Breast epithelium (tissue), 4 donors: ENCODE data around the gene GALNT7. TPM values are rescaled to one million over a fixed set of nuclear protein-coding genes. Genes with fewer than 3 reads are reported as not detected.

ENCODE experiments used
- DNase-seq, 2 donors: peaks; one replicate each; pipeline ENCODE4 v3.0.0-alpha.2; 2019; ENCODE audit warnings: low spot score in 2 of 2
- H3K27ac ChIP-seq, 2 donors: fragments of 200-600 bp; sonication (generic) in 1 of 2; one replicate each; pipeline ENCODE4 v1.5.1; 2016 to 2019; ENCODE audit warnings: mild to moderate bottlenecking in 1 of 2
- H3K27me3 ChIP-seq, 2 donors: fragments of 200-600 bp; sonication (generic) in 1 of 2; one replicate each; pipeline versions ENCODE4 v1.5.1 to v1.6.0; 2017 to 2019; ENCODE audit warnings: control low read depth in 1 of 2, mild to moderate bottlenecking in 1 of 2
- H3K36me3 ChIP-seq: fragments of 200-600 bp; one replicate; pipeline ENCODE4 v1.5.1; 2019
- H3K4me1 ChIP-seq, 2 donors: fragments of 200-600 bp; sonication (generic); one replicate each; pipeline ENCODE4 v1.5.1; 2016 to 2019; ENCODE audit warnings: control low read depth in 1 of 2
- H3K4me3 ChIP-seq, 3 donors: fragments of 200-600 bp; sonication (generic); 1 replicate in 2 of 3; 2 replicates in 1 of 3; pipeline ENCODE4 v1.5.1; 2016 to 2019; ENCODE audit warnings: mild to moderate bottlenecking in 3 of 3, moderate library complexity in 2 of 3
- H3K9me3 ChIP-seq, 2 donors: fragments of 200-600 bp; sonication (generic) in 1 of 2; one replicate each; pipeline ENCODE4 v1.5.1; 2016 to 2019; ENCODE audit warnings: control low read depth in 1 of 2
- CTCF ChIP-seq, 3 donors: fragments of 450-650 bp; IDR thresholded peaks; one replicate each; pipeline ENCODE4 v1.5.1; 2016 to 2017; ENCODE audit warnings: antibody characterized with exemption in 3 of 3, mild to moderate bottlenecking in 3 of 3, moderate library complexity in 3 of 3
- POLR2A ChIP-seq: fragments of 450-650 bp; IDR thresholded peaks from one replicate; pipeline ENCODE4 v1.6.1; 2016; ENCODE audit warnings: antibody characterized with exemption, mild to moderate bottlenecking, moderate library complexity
- POLR2AphosphoS5 ChIP-seq, 3 donors: sonication (generic); formaldehyde crosslinking; IDR thresholded peaks; one replicate each; pipeline ENCODE4 v1.6.1; 2017; ENCODE audit warnings: antibody characterized with exemption in 3 of 3
- intact Hi-C: fragments of 100-400 bp; cut with DNase I; formaldehyde crosslinking; loops from one replicate; pipeline ENCODE4 v1.15.1; 2023; ENCODE audit warnings: low total_unique reads
- total RNA-seq, 3 donors: library from RNA; depleted of rRNA; stranded (reverse); fragments of >200 nt; gene quantifications; one replicate each; pipeline ENCODE4 v1.1.0, GENCODE V29; 2016

GALNT7 gene
- total RNA-seq, 3 donors from 2014 or later = 10.7 to 67.2 (median 52.2) TPM

DNA sequence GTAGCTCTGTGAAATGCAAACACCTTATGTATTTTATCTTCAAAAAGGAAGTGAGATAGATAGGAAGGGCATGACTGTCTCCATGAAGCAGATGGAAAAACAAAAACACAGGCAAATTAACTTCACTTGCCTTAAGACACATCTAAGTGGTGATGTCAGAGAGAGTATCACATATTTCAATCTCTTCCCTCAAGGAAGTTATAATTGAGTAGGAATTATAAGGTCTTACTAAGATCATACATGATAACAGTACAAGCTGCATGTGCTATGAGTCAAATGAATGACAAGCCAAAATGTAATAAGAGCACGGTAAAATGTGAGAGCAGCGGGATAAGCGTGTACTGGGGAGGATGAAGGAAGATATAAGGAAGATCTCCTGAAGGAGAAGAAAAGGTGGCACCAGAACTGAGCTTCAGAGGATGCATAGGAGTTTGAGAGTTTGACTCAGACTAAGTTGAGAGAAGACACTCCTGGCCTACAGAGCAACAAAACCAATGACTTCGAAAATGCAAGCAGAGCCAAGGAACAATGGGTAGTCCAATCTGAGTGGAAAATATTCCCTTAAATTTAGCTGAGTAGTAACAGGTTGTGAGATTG lies 43.3 kb upstream of the GALNT7 start:
- Histone ChIP-seq H3K4me1 (no peaks in the 10 kb centered on the region), H3K4me3 (no peak overlapping the region), H3K9me3 (no peaks in the 10 kb centered on the region), H3K36me3 (no peaks in the 10 kb centered on the region), H3K27me3 (no peaks in the 10 kb centered on the region), H3K27ac (no peak overlapping the region)
- DNase-seq = no peak
- intact Hi-C loops = no loop called here
- TF ChIP-seq CTCF (IDR thresholded peaks at IDR 0.05) = no peak
- no peak for TF ChIP-seq POLR2A
- no peak for TF ChIP-seq POLR2AphosphoS5 (IDR thresholded peaks at IDR 0.05)

- DNase-seq = no peak
- Histone ChIP-seq H3K27me3 (no peaks in the 10 kb centered on the region), H3K4me1 (no peaks in the 10 kb centered on the region), H3K4me3 (no peak overlapping the region), H3K36me3 (no peaks in the 10 kb centered on the region), H3K9me3 (no peaks in the 10 kb centered on the region), H3K27ac (no peak overlapping the region)
- intact Hi-C loops = no loop called here
- TF ChIP-seq POLR2A = no peak
- TF ChIP-seq POLR2AphosphoS5 (IDR thresholded peaks at IDR 0.05) = no peak
- no peak for TF ChIP-seq CTCF (IDR thresholded peaks at IDR 0.05)
These were observed 40.3 kb upstream of the GALNT7 start for GRCh38 chr4:173128199-173128890.

GRCh38 chr4:173130687-173131086 lies 37.9 kb upstream of the GALNT7 start:
- DNase-seq = no peak
- no peaks in the 10 kb centered on the region for H3K4me1 ChIP-seq
- H3K4me3 ChIP-seq = no peak overlapping the region
- no peaks in the 10 kb centered on the region for H3K36me3 ChIP-seq
- H3K27me3 ChIP-seq = no peaks in the 10 kb centered on the region
- no peak overlapping the region for H3K27ac ChIP-seq
- TF ChIP-seq POLR2AphosphoS5 (IDR thresholded peaks at IDR 0.05) (no peak), POLR2A (no peak), CTCF (IDR thresholded peaks at IDR 0.05) (no peak)
- no peaks in the 10 kb centered on the region for H3K9me3 ChIP-seq
- intact Hi-C loops = no loop called here

GRCh38 chr4:173134426-173134825 lies 34.2 kb upstream of the GALNT7 start:
- H3K27me3 ChIP-seq = no peaks in the 10 kb centered on the region
- no peak for DNase-seq
- TF ChIP-seq CTCF (IDR thresholded peaks at IDR 0.05) (no peak), POLR2A (no peak), POLR2AphosphoS5 (IDR thresholded peaks at IDR 0.05) (no peak)
- no peaks in the 10 kb centered on the region for H3K36me3 ChIP-seq
- intact Hi-C loops = no loop called here
- H3K4me1 ChIP-seq = no peaks in the 10 kb centered on the region
- H3K9me3 ChIP-seq = no peaks in the 10 kb centered on the region
- H3K27ac ChIP-seq = no peak overlapping the region
- H3K4me3 ChIP-seq = no peak overlapping the region

DNA sequence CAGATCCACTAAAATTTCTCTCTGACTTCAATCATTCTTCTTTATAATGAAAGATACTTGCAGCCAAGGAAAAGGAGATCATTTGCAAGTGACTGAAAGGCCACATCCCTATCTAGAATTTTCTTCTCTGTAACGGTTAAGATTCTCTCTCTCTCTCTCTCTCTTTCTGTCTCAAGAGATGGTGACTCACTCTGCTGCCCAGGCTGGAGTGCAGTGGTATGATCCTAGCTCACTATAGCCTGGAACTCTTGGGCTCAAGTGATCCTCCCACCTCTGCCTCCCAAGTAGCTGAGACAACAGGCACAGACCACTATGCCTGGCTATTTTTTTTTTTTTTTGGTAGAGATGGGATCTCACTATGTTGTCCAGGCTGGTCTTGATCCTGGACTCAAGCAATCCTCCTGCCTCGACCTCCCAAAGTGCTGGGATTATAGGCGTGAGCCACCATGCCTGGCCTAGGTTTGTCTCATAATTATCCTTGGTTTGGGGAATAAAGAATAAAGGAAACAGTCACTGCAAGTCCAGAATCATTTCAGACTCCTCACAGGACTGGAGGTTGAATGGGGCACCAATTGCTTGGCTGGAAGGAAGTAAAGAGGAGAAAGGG lies 33.3 kb upstream of the GALNT7 start:
- intact Hi-C loops = no loop called here
- Histone ChIP-seq H3K4me1 (no peaks in the 10 kb centered on the region), H3K27ac (no peak overlapping the region), H3K9me3 (no peaks in the 10 kb centered on the region), H3K4me3 (no peak overlapping the region), H3K36me3 (no peaks in the 10 kb centered on the region), H3K27me3 (no peaks in the 10 kb centered on the region)
- no peak for TF ChIP-seq POLR2AphosphoS5 (IDR thresholded peaks at IDR 0.05)
- no peak for TF ChIP-seq POLR2A
- no peak for TF ChIP-seq CTCF (IDR thresholded peaks at IDR 0.05)
- no peak for DNase-seq
